Neuron (in vitro differentiated cells): ENCODE measurements around the gene IGFBP5.

Experiments
- H2AFZ ChIP-seq: one replicate; pipeline ENCODE4 v1.6.1; 2013; ENCODE audit warnings: low read depth, mild to moderate bottlenecking, inconsistent platforms, low read length, moderate library complexity
- H3K27me3 ChIP-seq: one replicate; pipeline ENCODE4 v1.6.1; 2013; ENCODE audit warnings: low read length; ENCODE audit not compliant: insufficient read depth
- H3K36me3 ChIP-seq: one replicate; pipeline ENCODE4 v1.6.1; 2013; ENCODE audit warnings: low read length; ENCODE audit not compliant: insufficient read depth
- H3K4me1 ChIP-seq: one replicate; pipeline ENCODE4 v1.6.1; 2013; ENCODE audit warnings: low read length; ENCODE audit not compliant: insufficient read depth
- H3K4me3 ChIP-seq: 2 replicates; pipeline ENCODE4 v1.5.1; 2013; ENCODE audit warnings: mild to moderate bottlenecking, low read length, moderate library complexity
- H3K9me3 ChIP-seq: one replicate; pipeline ENCODE4 v1.6.1; 2013; ENCODE audit warnings: low read length

The IGFBP5 gene

GRCh38 chr2:216695401-216695821, at the start of gene IGFBP5:
TSS of gene IGFBP5 (minus strand) at chr2:216695549. CDS start at chr2:216694775, 774 bp downstream.
- Histone ChIP-seq H3K27me3 (no peaks in the 10 kb centered on the region), H3K4me1 (peaks cover 70% of the 10 kb centered on the region), H2AFZ (peak within 1 kb of the TSS; percentile 81), H3K36me3 (no peaks in the 10 kb centered on the region), H3K9me3 (no peaks in the 10 kb centered on the region), H3K4me3 (peak within 1 kb of the TSS; percentile 53)

GRCh38 chr2:216743781-216744180, 48.4 kb upstream of the IGFBP5 start:
- H2AFZ ChIP-seq = no peak overlapping the region
- no peaks in the 10 kb centered on the region for H3K4me1 ChIP-seq
- no peaks in the 10 kb centered on the region for H3K9me3 ChIP-seq
- H3K27me3 ChIP-seq = no peaks in the 10 kb centered on the region
- no peaks in the 10 kb centered on the region for H3K36me3 ChIP-seq
- H3K4me3 ChIP-seq = no peak overlapping the region

GRCh38 chr2:216742411-216742810, 47.1 kb upstream of the IGFBP5 start:
- Histone ChIP-seq H3K4me1 (no peaks in the 10 kb centered on the region), H3K4me3 (no peak overlapping the region), H3K27me3 (no peaks in the 10 kb centered on the region), H2AFZ (no peak overlapping the region), H3K9me3 (no peaks in the 10 kb centered on the region), H3K36me3 (no peaks in the 10 kb centered on the region)

GRCh38 chr2:216741223-216741593, 45.9 kb upstream of the IGFBP5 start:
- no peak overlapping the region for H2AFZ ChIP-seq
- no peaks in the 10 kb centered on the region for H3K9me3 ChIP-seq
- H3K4me1 ChIP-seq = peaks cover 2% of the 10 kb centered on the region
- H3K36me3 ChIP-seq = no peaks in the 10 kb centered on the region
- H3K4me3 ChIP-seq = no peak overlapping the region
- H3K27me3 ChIP-seq = no peaks in the 10 kb centered on the region

- Histone ChIP-seq H2AFZ (no peak overlapping the region), H3K4me3 (no peak overlapping the region), H3K4me1 (peaks cover 7% of the 10 kb centered on the region), H3K27me3 (no peaks in the 10 kb centered on the region), H3K36me3 (no peaks in the 10 kb centered on the region), H3K9me3 (no peaks in the 10 kb centered on the region)
These were observed 45.3 kb upstream of the IGFBP5 start for GRCh38 chr2:216740557-216741222.

GRCh38 chr2:216739035-216739434, 43.7 kb upstream of the IGFBP5 start:
- no peaks in the 10 kb centered on the region for H3K27me3 ChIP-seq

GRCh38 chr2:216737676-216738075, 42.3 kb upstream of the IGFBP5 start:
- Histone ChIP-seq H3K27me3 (no peaks in the 10 kb centered on the region), H3K4me1 (peaks cover 16% of the 10 kb centered on the region), H2AFZ (no peak overlapping the region), H3K4me3 (no peak overlapping the region), H3K9me3 (no peaks in the 10 kb centered on the region), H3K36me3 (no peaks in the 10 kb centered on the region)

More at GRCh38 chr2:216739035-216739434, 43.7 kb upstream of the IGFBP5 start:
- H3K9me3 ChIP-seq = no peaks in the 10 kb centered on the region
- peaks cover 16% of the 10 kb centered on the region for H3K4me1 ChIP-seq
- no peaks in the 10 kb centered on the region for H3K36me3 ChIP-seq
- H3K4me3 ChIP-seq = no peak overlapping the region
- H2AFZ ChIP-seq = no peak overlapping the region

- peaks cover 16% of the 10 kb centered on the region for H3K4me1 ChIP-seq
- H3K36me3 ChIP-seq = no peaks in the 10 kb centered on the region
- H2AFZ ChIP-seq = no peak overlapping the region
- no peaks in the 10 kb centered on the region for H3K9me3 ChIP-seq
- no peak overlapping the region for H3K4me3 ChIP-seq
- H3K27me3 ChIP-seq = no peaks in the 10 kb centered on the region
These were observed 41.0 kb upstream of the IGFBP5 start for GRCh38 chr2:216736326-216736725.

GRCh38 chr2:216735668-216736067, 40.3 kb upstream of the IGFBP5 start:
- Histone ChIP-seq H3K27me3 (no peaks in the 10 kb centered on the region), H3K4me3 (no peak overlapping the region), H3K4me1 (peaks cover 16% of the 10 kb centered on the region), H3K9me3 (no peaks in the 10 kb centered on the region), H3K36me3 (no peaks in the 10 kb centered on the region), H2AFZ (no peak overlapping the region)

- Histone ChIP-seq H3K4me1 (peaks cover 16% of the 10 kb centered on the region), H3K27me3 (no peaks in the 10 kb centered on the region), H3K4me3 (no peak overlapping the region), H2AFZ (no peak overlapping the region), H3K36me3 (no peaks in the 10 kb centered on the region), H3K9me3 (no peaks in the 10 kb centered on the region)
These were observed 39.7 kb upstream of the IGFBP5 start for GRCh38 chr2:216735086-216735485.

- no peak overlapping the region for H3K4me3 ChIP-seq
- peaks cover 16% of the 10 kb centered on the region for H3K4me1 ChIP-seq
- no peaks in the 10 kb centered on the region for H3K27me3 ChIP-seq
These were observed 37.7 kb upstream of the IGFBP5 start for GRCh38 chr2:216733046-216733445.

GRCh38 chr2:216732334-216732733, 37.0 kb upstream of the IGFBP5 start:
- Histone ChIP-seq H3K4me3 (no peak overlapping the region), H3K36me3 (no peaks in the 10 kb centered on the region), H3K9me3 (no peaks in the 10 kb centered on the region), H3K27me3 (no peaks in the 10 kb centered on the region), H2AFZ (no peak overlapping the region), H3K4me1 (peaks cover 16% of the 10 kb centered on the region)

More at GRCh38 chr2:216733046-216733445, 37.7 kb upstream of the IGFBP5 start:
- no peak overlapping the region for H2AFZ ChIP-seq
- no peaks in the 10 kb centered on the region for H3K36me3 ChIP-seq
- no peaks in the 10 kb centered on the region for H3K9me3 ChIP-seq

- H3K9me3 ChIP-seq = no peaks in the 10 kb centered on the region
These were observed 36.1 kb upstream of the IGFBP5 start for GRCh38 chr2:216731465-216731864.

GRCh38 chr2:216730871-216731270, 35.5 kb upstream of the IGFBP5 start:
- H2AFZ ChIP-seq = no peak overlapping the region
- H3K27me3 ChIP-seq = no peaks in the 10 kb centered on the region
- no peaks in the 10 kb centered on the region for H3K36me3 ChIP-seq
- no peaks in the 10 kb centered on the region for H3K9me3 ChIP-seq
- H3K4me1 ChIP-seq = peaks cover 11% of the 10 kb centered on the region
- H3K4me3 ChIP-seq = no peak overlapping the region

More at GRCh38 chr2:216731465-216731864, 36.1 kb upstream of the IGFBP5 start:
- Histone ChIP-seq H3K36me3 (no peaks in the 10 kb centered on the region), H3K27me3 (no peaks in the 10 kb centered on the region), H3K4me1 (peaks cover 16% of the 10 kb centered on the region), H3K4me3 (no peak overlapping the region), H2AFZ (no peak overlapping the region)
